DMS53 treated with DMSO at 0.1 percent for 48 hours (cell line): ENCODE measurements around the gene PDE9A.

Experiments used
- DNase-seq: peaks from one replicate; lab custom pipeline; 2025; ENCODE audit not compliant: unreplicated experiment; lab: John Stamatoyannopoulos, UW

Gene PDE9A

GRCh38 chr21:42768324-42769121 lies 115.1 kb downstream of the PDE9A start:
- DNase-seq, result no peak

DNA sequence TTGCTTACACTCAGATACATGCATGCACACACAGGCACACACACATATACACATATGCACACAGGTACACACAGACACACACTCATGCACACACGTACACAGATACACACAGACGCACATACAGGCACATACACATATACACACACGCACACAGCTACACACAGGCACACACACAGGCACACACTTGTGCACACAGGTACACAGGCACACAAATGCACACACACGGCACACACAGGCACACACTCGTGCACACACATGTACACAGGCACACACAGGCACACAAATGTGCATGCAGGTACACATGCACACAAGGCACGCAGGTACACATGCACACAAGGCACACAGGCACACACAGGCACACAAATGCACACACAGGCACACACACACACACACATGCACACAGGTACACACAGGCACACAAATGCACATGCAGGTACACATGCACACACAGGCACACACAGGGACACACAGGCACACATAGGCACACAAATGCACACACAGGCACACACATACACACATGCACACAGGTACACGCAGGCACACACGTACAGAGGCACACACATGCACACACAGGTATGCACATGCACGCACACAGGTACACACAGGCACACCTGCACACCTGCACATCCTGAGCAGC lies 115.9 kb downstream of the PDE9A start:
- DNase-seq, result no peak

DNA sequence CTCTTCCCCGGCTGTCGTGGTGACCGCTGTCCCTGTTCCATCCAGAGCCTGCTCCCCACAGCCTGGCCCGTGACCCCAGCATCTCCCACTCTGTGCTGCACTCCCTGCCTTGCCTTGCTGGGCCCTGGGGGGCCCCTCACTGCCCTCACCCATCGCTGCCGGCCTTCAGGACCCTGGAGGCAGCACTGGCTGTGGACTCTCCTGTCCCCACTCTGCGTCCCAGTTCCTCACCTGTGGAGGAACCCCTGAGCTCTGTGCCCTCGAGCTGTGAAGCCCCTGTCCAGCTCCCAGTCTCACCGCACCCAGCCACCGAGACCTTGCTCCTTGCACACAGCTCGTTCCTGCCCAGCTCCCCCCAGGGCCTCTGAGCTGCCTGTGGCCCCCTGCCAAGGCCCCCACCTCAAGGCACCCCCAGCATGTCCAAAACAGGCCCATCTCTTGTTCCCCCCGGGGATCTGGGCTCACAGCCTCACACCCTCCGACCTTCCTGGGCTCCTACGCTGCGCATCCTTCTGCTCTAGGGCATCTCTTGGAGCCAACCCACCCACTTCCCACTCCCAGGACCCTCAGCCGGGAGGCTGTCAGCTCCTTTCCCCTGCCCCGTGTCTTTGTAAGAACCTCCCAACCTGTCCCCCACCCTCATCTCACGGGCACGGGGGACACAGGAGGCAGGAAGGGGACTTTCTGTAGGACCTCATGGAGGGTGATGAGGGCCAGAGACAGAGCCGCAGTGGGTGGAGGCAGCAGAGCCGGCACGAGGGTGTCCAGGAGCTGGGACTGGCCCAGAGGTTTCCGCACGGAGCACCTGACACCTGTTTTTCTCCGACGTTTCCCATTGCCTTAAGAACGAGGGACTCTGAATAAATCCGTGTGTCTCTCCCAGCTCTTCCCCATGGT lies 116.6 kb downstream of the PDE9A start:
- DNase-seq, result no peak

DNA sequence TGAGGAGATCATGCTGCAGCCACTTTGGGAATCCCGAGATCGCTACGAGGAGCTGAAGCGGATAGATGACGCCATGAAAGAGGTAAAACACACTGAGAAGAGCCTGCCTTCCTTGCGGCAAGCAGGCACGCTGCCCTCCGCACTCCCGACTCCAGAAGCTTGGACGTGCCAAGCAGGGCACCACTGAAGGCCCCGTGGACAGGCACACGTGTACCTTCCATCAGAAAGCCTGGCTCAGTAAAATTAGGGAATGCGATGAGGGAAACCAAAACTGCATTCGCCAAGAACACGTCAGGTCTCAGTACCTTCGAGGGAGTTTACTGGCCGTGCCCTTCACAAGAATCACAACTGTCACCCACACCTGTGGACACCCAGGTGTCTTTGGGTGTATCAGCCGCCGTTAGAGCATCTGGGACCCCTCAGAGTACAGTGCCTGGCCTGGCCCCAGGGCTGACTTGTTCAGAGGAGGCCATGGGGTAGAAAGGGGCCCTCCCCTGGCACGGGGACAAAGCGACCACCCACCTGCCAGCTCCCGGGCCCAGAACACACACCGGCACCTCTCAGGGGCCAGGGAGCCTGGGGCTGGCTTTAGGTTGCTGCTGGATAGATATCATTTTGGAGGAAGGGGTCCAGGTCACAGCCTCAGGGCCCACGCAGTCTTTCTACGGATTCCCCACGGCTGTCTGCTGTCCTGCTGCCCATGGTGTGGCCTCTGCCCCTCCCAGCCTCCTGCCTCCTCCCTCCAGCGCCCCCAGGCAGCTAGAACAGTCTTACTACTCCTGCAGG lies 117.5 kb downstream of the PDE9A start:
- no peak for DNase-seq

- DNase-seq, result no peak
These were observed 118.0 kb downstream of the PDE9A start for GRCh38 chr21:42771503-42771805.

GRCh38 chr21:42775123-42775522 lies 121.7 kb downstream of the PDE9A start:
- DNase-seq, result no peak

- no peak for DNase-seq
These were observed 122.5 kb downstream of the PDE9A start for GRCh38 chr21:42775891-42776290.

DNA sequence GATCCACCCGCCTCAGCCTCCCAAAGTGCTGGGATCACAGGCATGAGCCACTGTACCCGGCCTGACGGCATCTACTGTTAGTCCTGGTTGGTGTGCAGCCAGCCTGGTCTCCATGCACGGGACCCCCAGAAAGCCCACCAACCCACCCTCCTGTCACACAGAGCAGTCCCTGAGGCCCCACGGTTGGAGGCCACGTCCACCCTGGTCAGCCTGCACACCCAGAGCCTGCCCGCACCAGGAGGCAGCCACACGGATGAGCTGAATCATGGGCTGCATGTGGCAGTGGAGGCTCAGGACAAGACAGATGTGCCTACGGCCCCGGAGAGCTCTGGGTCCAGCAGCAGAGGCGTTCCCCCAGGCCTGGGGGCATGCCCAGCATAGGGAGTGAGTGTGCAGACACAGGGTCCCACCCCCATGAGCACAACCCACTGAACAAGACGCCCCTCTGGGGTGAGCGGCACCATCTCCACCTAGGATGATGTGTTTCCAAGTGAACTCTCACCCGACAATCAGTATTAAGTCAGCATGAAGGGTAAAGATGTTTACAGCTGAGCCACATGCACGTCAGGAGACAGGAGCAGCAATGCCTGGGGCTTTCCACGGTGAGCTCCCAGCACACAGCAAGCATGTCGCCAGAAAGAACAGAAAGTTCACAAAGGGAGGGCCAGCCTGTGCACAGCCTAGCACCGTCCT lies 123.8 kb downstream of the PDE9A start:
- no peak for DNase-seq

- no peak for DNase-seq
These were observed 124.4 kb downstream of the PDE9A start for GRCh38 chr21:42777757-42778344.

DNA sequence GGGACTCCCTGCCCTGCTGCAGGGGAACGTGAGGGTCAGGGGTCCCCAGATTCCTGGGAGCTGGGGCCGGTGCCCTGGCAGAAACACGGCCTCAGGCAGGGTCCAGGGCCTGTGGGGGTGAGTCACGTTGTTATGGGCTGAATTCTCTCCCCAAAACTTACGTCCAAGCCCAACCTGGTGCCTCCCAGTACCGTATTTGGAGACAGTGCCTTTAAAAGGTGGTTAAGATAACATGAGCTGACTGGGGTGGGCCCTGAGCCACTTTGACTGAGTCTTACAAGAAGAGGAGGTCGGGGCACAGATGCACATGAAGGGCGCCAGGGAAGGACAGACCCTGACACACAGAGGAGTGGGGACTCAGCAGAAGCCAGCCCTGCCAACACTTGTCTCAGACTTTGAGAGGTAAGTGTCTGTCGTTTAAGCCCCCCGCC lies 126.0 kb downstream of the PDE9A start:
- no peak for DNase-seq

DNA sequence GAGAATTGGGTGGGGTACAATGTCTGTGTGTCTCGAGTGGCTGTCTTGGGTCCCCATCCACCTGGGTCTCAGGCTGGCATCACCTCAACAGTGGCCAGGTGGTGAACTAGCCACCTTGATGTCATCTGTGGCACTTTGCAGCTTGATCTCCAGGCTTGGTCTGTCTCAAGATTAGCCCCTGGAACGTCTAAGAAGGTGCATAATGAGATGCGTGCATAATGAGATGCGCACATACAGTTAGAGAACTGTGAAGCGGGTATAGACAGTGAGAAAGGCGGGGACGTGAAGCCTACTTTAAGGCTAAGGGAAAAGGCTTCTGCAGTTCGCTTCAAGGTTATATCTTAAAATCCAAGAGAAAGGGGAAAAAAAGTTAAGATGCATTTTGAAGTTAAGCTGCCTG lies 127.2 kb downstream of the PDE9A start:
- DNase-seq, result no peak

- peak; percentile 66 for DNase-seq
These were observed 127.9 kb downstream of the PDE9A start for GRCh38 chr21:42781150-42781970.

- DNase-seq, result no peak
These were observed 128.7 kb downstream of the PDE9A start for GRCh38 chr21:42781971-42782722.

GRCh38 chr21:42782723-42783242 lies 129.4 kb downstream of the PDE9A start:
- no peak for DNase-seq

DNA sequence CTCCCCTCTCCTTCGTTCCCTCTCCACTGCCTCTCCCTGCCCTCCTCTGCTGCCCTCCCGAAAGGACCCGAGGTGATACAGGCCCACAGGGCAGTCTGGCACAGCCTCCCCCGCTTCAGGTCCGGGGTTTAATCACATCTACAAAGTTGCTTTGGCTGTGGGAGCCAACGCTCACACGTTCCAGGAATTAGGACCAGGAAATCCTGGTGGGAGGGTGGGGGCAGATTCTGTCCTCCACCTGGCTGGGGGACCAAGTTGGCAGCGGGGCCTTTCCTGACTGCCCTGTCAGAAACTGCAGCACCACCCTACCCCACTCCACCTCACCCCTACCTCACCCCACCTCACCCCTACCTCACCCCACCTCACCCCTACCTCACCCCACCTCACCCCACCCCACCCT lies 130.9 kb downstream of the PDE9A start:
- no peak for DNase-seq

GRCh38 chr21:42784896-42785451 lies 131.6 kb downstream of the PDE9A start:
- no peak for DNase-seq

DNA sequence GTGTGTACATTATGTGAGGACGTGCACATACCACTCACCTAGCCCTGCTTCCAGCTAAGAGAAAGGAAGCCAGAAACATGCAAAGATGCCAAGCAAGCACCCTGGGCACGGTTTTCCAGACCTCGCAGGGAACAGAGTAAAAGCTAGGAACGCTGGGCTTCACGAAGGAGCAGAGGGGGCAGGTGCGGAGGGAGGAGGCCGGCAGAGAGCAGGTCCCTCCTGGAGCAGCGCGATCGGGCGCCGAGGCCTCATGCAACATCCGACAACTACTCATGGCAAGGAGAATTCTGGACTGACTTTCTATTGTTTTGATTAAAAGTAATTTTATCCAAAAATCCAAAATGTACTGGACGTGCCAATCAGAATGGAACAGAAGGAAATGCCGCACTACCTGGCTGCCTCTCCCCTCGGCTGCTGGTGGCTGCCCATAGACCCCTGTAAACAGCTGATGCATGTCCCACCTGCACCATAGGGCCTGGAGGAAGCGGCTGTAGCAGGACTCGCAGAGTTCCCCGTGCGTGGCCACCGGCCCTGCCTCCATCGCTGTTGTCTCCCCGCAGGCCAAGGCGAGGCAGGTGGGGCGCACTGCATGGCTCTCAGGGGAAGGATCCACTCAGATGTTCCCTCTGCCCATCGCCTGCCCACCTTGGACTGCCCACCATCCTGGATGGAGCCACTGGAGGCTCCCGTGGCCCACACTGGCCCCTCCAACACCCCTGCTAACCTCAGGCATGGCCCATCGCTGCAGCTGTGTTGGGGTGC lies 132.4 kb downstream of the PDE9A start:
- DNase-seq, result no peak
